Kidney capillary endothelial cell (primary cell): ENCODE data around the gene TAGAP.

Experiments
- DNase-seq: peaks from one replicate; pipeline ENCODE4 v3.0.0-alpha.2; 2018; ENCODE audit warnings: low spot score

TAGAP gene

GRCh38 chr6:159071843-159072769, 27.3 kb upstream of the TAGAP start:
- DNase-seq = no peak

DNA sequence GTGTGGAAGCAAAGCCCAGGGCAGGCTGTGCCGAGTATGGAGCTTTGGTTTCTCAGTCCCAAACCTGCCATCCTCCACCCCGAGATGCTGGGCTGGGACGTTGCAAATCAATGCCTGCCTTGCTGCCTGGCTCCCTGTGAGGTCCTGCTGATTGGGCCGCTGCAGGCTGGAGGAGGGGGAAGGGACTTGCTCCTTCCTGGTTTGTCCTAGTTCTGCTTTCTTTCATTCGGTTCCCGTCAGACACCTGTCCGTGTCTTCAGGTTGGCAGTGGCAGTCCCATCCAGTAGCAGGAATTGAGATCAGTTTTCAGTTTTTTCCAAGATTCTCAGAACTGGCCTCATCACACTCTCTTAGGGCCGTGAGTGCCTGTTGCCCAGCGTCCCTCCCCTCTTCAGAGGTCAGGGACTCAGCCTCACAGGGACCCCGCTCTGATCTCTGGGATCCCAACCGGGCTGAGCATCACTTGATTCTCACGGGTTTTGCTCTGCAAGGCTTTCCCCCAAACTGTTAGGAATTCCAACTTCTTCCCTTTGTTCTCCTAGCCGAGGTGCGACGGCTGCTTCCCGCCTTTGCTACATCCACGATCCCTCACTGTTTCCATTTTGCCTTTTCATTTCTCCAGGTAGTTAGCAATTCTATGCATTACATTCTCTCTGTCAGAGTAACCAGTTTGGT, 24.2 kb upstream of the TAGAP start:
- no peak for DNase-seq

DNA sequence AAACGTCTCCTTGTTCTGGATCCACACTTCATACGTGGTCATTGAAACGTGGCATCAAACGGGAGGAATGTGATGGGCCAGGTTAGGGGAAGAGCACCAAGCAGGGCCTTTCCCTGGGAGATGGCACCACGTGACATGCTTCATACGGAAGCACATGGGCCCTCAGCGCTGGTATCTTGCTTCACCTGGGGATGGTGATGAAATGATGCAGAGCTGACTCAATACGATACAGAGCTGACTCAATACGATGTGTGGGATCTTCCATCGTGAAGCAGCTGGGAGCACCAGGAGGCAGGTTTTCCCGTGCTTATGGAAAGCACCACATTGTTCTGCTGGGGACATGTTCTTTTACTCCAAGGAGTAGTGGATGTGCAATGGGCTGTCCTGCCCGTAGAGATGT, 22.5 kb upstream of the TAGAP start:
- DNase-seq = no peak

DNA sequence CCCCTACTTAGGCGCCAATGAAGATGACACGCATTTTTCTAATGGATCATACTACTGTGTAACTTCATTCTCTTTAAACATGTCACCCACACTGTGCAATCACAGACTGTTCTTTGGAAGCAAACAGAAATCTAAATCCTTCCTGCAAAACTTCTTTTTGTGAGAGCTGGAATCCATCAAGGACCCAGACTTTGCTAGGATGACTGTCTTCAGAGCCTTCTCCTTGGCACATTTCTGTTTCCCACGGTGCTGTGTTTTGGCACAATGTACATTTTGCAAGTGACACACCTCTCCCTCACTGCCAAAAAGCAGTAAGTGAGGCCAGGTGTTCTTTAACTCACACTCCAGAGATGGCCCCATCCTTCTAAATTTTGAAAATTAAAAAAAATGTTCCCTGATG, 21.7 kb upstream of the TAGAP start:
- no peak for DNase-seq

DNA sequence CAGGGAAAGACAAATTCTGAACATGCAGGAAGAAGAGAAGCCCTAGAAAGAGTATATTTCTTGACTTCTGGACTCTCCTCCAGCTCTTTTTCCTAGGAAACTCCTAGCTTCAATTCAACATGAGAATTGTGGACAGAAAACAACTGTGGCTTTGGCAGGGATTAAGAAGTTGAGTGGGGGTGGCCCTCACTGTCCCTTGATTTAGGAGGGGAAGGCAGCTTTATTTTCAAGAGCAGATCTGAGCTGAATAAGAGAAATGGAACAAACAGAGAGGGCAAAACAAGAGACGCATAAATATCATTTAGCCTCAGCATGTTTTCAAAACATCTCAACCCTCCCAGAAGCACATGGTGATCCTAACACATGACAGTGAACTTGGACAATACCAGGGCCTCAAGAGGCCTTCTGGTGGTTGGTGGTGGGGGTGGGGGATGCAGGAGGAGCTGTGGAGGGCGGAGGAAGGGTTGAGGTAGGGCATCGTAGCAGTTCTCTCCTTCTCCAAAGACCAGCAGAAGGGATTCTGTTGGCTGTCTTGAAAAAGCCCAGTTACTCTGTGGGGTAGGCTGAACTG, 21.1 kb upstream of the TAGAP start:
- no peak for DNase-seq

- DNase-seq = no peak
These were observed 20.3 kb upstream of the TAGAP start for GRCh38 chr6:159065091-159065490.

- no peak for DNase-seq
These were observed 19.7 kb upstream of the TAGAP start for GRCh38 chr6:159064477-159064876.

DNA sequence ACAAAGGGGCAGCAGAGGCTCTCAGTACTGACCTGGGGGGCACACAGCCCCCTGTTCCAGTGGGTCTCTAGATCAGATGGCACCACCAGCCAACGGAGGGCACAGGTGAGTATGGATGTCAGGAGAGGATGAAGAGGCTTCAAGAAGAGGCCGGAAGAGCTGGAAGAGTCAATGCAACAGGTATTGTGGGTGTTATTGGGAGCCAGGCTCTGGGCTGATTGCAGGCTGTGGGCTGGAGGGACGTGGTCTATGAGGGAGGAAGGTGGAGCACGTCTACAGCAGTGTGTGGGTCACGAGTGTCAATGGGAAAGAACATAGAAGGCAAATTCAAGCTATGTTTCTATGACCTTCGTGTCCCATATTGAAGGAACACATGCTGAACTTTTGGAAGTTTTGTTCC, 18.8 kb upstream of the TAGAP start:
- no peak for DNase-seq

- DNase-seq = no peak
These were observed 18.2 kb upstream of the TAGAP start for GRCh38 chr6:159062976-159063375.

GRCh38 chr6:159062564-159062945, 17.8 kb upstream of the TAGAP start:
- no peak for DNase-seq

- DNase-seq = no peak
These were observed 17.2 kb upstream of the TAGAP start for GRCh38 chr6:159061805-159062563.

DNA sequence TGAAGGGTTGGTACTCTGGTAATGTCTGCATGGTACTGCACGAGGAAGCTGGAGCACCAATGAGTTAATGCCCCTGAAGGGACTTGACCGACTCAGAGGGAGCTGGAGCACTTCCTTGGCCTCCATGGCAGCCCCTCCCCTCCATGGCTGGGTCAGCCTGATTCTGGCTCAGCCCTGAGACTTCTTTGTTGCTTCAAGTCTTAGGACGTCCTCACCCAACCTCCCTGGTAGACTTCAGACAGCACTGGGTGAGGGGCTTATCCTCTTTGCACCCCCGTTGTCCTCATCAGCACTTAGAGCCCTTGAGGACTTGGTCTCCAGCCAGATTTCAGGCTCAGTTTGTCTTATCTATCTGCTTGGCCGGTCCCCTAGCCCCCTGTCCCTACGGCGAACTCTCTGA, 16.4 kb upstream of the TAGAP start:
- no peak for DNase-seq

- DNase-seq = no peak
These were observed 15.2 kb upstream of the TAGAP start for GRCh38 chr6:159059885-159060506.

GRCh38 chr6:159059141-159059540, 14.3 kb upstream of the TAGAP start:
- no peak for DNase-seq

DNA sequence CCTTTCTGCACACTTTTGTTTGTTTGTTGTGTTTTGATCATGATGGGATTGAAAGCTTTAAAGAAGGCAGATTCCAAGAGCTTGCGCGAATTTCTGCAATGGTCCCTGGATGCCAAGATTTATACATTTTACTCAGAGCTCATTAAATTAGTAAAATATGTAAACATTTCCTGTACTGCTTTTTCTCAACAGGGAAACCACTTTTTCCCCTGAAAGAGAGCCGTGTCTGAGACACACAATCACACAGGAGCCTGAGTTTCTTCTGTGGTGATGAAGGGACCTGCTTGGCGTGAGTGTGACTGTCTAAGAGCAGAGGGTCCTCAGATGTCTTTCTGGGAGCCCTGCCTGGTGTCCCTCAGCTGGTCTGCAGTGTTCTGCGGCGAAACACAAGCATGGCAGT, 12.1 kb upstream of the TAGAP start:
- DNase-seq = no peak

- DNase-seq = no peak
These were observed 11.6 kb upstream of the TAGAP start for GRCh38 chr6:159056432-159056831.

GRCh38 chr6:159056003-159056402, 11.2 kb upstream of the TAGAP start:
- no peak for DNase-seq

GRCh38 chr6:159053781-159054398, 9.1 kb upstream of the TAGAP start:
- DNase-seq = no peak

DNA sequence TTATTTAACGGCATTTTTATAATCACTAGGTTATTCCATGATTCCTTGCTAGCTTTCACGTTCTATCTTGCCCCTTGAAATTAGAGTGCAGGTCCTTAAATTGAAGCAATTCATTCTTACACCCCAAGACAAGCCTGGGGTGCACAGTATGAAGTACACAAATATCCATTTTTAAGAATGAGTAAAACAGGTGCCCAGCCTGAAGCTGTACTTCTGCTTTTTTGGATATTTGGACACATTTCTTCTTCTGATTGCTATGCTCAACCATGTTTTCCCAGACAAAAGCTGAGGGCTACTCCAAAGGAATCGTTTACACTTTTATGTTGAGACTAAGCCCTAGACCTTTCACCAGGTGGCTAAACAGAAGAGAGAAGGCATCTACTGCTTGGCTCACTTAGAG, 7.9 kb upstream of the TAGAP start:
- no peak for DNase-seq

DNA sequence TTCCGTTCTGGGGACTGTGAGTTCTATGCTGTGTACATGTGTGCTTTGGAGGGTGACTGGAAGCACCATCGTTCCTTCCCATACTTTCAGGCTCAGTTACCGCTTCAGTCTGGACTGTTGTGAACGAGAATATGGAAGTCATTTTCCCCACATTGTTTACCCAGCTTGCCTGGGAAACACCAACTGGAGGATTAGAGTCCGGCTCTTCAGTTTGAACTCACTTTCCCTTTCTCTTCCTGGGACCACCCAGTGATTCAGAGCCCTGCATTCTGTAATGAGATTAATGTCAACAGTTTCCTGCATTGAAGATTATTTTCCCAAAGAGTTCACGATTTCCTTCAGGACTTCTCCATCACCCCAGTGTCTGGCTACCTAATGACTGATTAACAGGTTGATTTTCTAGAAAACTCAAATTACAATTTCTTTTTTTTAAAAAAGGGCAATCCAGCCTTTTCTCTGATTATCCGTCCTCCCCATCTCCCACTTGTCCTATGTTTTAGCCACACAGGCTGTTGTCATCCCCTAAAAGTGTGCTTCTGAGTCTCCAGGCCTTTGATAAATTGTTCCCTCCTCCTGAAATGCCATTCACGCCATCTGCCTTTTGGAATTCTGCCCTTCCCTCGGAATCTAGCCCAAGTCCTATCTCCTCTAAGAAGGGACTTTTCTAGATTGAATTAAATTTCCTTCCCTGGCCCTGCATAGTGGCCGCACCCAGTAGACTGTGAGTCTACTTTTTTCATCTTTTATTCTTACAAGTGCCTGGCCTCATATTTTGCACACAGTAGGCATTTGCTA, 3.3 kb upstream of the TAGAP start:
- DNase-seq = no peak

DNA sequence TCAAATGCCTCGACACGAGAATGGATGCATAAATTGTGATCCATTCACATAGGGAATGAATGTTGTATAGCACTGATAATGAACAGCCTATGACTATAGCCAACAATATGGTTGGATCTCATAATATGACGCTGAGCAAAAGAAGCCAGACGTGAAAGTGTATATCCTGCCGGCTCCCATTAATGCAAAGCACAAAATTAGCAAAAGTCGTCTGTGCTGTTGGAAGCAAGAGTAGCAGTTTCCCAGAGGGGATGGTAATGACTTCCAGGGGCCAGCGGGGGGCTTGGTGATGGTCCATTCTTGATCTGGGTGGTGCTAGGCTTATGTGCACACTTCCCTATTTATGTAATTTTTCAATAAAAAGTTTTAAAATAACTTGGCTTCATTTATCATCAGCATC, 1.0 kb upstream of the TAGAP start:
- DNase-seq = no peak
